ENCODE data around the gene CNDP2. TPM values are rescaled to one million over a fixed set of nuclear protein-coding genes. Genes with fewer than 3 reads are reported as not detected.

CNDP2 gene
- total RNA-seq, 4 donors from 2014 or later = 78.8 to 132 (median 89.3) TPM

DNA sequence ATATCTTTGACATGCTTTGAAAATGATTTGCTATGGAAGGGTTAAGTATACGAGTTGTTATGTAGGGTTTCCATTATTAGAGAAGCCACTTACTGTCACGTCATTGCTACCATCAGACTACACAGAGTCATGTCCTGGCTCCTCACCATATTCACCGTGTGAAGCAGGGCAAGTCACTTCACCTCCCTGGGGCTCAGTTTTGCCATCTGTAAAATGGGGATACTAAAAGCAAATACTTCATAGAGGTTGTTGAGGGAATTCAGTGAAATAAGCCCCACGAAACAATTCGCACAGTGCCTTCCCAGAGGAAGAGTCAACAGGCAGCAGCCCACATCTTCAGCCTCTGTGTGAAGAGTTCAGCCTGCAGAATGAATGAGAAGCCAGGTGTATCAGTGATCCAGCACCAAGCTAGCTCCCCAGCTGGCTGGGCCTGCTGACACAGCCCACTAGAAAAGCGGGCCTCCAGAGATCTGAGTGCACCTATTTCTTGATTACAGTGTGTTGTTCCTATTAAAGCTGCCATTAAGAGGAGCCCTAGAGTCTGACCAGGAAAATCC lies 42.4 kb upstream of the CNDP2 start:
- no peak for ATAC-seq (ENCODE audit: low FRiP score)
- no peak for DNase-seq (ENCODE audit: low spot score)
- TF ChIP-seq CTCF (IDR thresholded peaks at IDR 0.05) = no peak

DNA sequence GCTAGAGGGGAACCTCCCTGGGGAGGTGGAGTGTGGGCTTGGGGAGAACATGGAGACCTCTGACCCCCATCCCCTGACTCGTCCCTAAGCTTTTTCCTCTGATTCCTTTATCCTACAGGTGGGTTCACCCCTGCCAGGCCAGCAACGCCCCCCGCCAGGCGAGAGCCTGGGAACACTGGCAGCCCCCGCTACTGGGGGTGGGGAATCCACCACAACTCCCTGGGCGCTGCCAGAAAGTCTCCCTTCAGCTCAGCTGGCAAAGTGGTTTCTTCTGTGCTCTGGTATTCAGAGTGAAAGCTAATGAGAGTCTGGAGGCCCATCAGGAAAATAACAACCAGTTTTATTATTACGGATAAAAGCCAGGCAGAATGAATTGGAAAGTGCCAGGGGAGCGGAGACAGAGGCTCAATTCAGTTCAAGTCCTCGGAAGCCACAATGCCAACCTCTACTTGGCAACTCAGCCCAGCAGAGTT lies 41.8 kb upstream of the CNDP2 start:
- no peak for ATAC-seq (ENCODE audit: low FRiP score)
- no peak for TF ChIP-seq CTCF (IDR thresholded peaks at IDR 0.05)
- DNase-seq (ENCODE audit: low spot score) = no peak

DNA sequence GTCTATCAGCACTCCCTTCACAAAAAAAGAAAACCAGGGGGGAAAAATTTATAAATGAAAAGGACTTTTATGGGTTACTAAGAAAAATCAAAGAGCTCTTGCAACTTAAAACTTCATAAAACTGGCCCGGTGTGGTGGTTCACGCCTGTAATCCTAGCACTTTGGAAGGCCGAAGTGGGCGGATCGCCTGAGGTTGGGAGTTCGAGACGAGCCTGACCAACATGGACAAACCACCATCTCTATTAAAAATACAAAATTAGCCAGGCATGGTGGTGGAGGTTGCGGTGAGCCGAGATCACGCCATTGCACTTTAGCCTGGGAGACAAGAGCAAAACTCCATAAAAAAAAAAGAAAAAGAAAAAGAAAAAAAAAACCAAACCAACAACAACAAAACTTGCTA lies 40.8 kb upstream of the CNDP2 start:
- no peak for DNase-seq (ENCODE audit: low spot score)
- no peak for ATAC-seq (ENCODE audit: low FRiP score)
- TF ChIP-seq CTCF (IDR thresholded peaks at IDR 0.05) = no peak

DNA sequence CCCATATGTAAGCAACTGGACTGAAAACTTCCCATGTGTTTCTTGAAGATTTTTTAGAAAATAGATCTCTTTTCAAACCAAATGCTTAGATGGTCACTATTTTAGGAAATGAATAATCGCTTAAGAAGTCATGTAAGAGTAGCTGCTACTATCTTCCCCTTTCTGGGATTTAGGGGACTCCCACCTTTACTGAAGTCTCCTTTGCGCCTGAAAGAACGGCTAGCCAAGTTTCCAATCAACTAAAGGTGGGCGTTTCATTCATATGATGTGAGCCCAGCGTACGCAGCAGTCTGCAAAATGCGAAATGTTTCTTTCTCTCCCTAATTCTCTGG lies 40.2 kb upstream of the CNDP2 start:
- DNase-seq (ENCODE audit: low spot score) (no peak), ATAC-seq (ENCODE audit: low FRiP score) (no peak)
- TF ChIP-seq CTCF (IDR thresholded peaks at IDR 0.05) = no peak

- no peak for ATAC-seq (ENCODE audit: low FRiP score)
- DNase-seq (ENCODE audit: low spot score) = no peak
Measured at GRCh38 chr18:74456349-74457042, 39.7 kb upstream of the CNDP2 start.

DNA sequence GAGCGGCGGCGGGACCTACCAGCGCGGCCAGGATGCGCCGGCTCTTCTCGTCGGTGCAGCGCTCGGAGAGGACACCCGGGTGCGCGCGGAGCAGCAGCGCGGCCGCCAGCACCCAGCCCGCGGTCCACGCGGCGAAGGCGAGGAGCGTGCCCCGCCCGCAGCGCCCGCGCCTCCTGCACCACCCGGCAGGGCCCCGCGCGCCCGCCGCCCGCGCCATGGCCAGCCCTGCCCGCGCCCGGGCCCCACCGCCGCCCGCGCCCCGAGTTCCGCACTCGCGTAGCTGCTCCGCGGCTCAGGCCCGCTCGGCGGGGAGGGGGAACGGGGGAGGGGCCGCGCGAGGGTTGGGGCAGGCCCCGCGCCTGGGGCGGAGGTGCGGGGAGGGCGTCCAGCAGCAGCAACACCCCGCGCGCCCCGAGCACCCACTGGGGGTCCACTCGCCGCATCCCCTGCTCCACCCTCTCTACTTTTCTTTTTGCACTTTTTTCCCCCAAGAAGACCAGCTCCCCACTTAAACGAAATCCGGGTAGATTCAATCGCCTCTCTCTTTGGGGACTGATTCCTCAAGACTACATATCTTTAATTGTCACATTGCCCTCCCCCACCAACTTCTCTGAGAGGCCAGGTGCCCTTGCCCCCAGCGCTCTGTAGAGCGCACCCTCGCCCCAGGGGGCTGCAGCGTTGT lies 39.0 kb upstream of the CNDP2 start, which contains the start of gene DIPK1C:
Gene DIPK1C, minus strand, starts transcription at position 266 of the 682 bp plus-strand sequence. Its CDS starts 49 bp downstream, at position 217.
- ATAC-seq (ENCODE audit: low FRiP score) = no peak
- DNase-seq (ENCODE audit: low spot score) = no peak
- TF ChIP-seq CTCF (IDR thresholded peaks at IDR 0.05) = no peak

More at GRCh38 chr18:74456349-74457042, 39.7 kb upstream of the CNDP2 start:
- TF ChIP-seq CTCF (IDR thresholded peaks at IDR 0.05) = no peak

Measured in omental fat pad (tissue), 4 donors.